ENCODE data around the gene DDAH1.

DDAH1 gene

GRCh38 chr1:85396194-85396593 is 68.8 kb downstream of the DDAH1 start:
- H3K36me3 ChIP-seq (ENCODE audit: insufficient read depth, low read length), result no peaks in the 10 kb centered on the region
- peaks cover 42% of the 10 kb centered on the region for H3K4me1 ChIP-seq (ENCODE audit: control insufficient read depth, insufficient read depth, low read length, unreplicated experiment)
- H3K4me3 ChIP-seq (ENCODE audit: low read depth, low read length), result no peak overlapping the region

GRCh38 chr1:85394130-85394529 is 70.8 kb downstream of the DDAH1 start:
- Histone ChIP-seq H3K4me3 (ENCODE audit: low read depth, low read length) (no peak overlapping the region), H2AFZ (ENCODE audit: low read length, unreplicated experiment) (no peak overlapping the region), H3K27me3 (ENCODE audit: insufficient read depth, low read length) (no peaks in the 10 kb centered on the region), H3K79me2 (ENCODE audit: control insufficient read depth, insufficient read depth, low read length, unreplicated experiment) (peaks cover 41% of the 10 kb centered on the region), H3K36me3 (ENCODE audit: insufficient read depth, low read length) (no peaks in the 10 kb centered on the region), H3K27ac (ENCODE audit: low read depth, low read length) (no peak overlapping the region), H3K4me1 (ENCODE audit: control insufficient read depth, insufficient read depth, low read length, unreplicated experiment) (peaks cover 34% of the 10 kb centered on the region)

More at GRCh38 chr1:85396194-85396593, 68.8 kb downstream of the DDAH1 start:
- H3K79me2 ChIP-seq (ENCODE audit: control insufficient read depth, insufficient read depth, low read length, unreplicated experiment), result peaks cover 45% of the 10 kb centered on the region
- H2AFZ ChIP-seq (ENCODE audit: low read length, unreplicated experiment), result no peak overlapping the region
- H3K27ac ChIP-seq (ENCODE audit: low read depth, low read length), result no peak overlapping the region
- no peaks in the 10 kb centered on the region for H3K27me3 ChIP-seq (ENCODE audit: insufficient read depth, low read length)

GRCh38 chr1:85393490-85393889 is 71.5 kb downstream of the DDAH1 start:
- H3K36me3 ChIP-seq (ENCODE audit: insufficient read depth, low read length), result peaks cover 2% of the 10 kb centered on the region; the same call in 1 of the 2 replicates

GRCh38 chr1:85388416-85388815 is 76.5 kb downstream of the DDAH1 start:
- no peak overlapping the region for H3K27ac ChIP-seq (ENCODE audit: low read depth, low read length)
- no peak overlapping the region for H3K4me3 ChIP-seq (ENCODE audit: low read depth, low read length)
- peaks cover 23% of the 10 kb centered on the region for H3K79me2 ChIP-seq (ENCODE audit: control insufficient read depth, insufficient read depth, low read length, unreplicated experiment)
- H3K36me3 ChIP-seq (ENCODE audit: insufficient read depth, low read length), result peaks cover 33% of the 10 kb centered on the region
- H3K4me1 ChIP-seq (ENCODE audit: control insufficient read depth, insufficient read depth, low read length, unreplicated experiment), result no peaks in the 10 kb centered on the region
- no peaks in the 10 kb centered on the region for H3K27me3 ChIP-seq (ENCODE audit: insufficient read depth, low read length)
- no peak overlapping the region for H2AFZ ChIP-seq (ENCODE audit: low read length, unreplicated experiment)

More at GRCh38 chr1:85393490-85393889, 71.5 kb downstream of the DDAH1 start:
- no peak overlapping the region for H3K4me3 ChIP-seq (ENCODE audit: low read depth, low read length)
- no peaks in the 10 kb centered on the region for H3K27me3 ChIP-seq (ENCODE audit: insufficient read depth, low read length)
- H3K79me2 ChIP-seq (ENCODE audit: control insufficient read depth, insufficient read depth, low read length, unreplicated experiment), result peaks cover 37% of the 10 kb centered on the region
- H2AFZ ChIP-seq (ENCODE audit: low read length, unreplicated experiment), result no peak overlapping the region
- peaks cover 29% of the 10 kb centered on the region for H3K4me1 ChIP-seq (ENCODE audit: control insufficient read depth, insufficient read depth, low read length, unreplicated experiment)
- H3K27ac ChIP-seq (ENCODE audit: low read depth, low read length), result no peak overlapping the region

- H2AFZ ChIP-seq (ENCODE audit: low read length, unreplicated experiment), result no peak overlapping the region
- H3K4me3 ChIP-seq (ENCODE audit: low read depth, low read length), result no peak overlapping the region
- no peaks in the 10 kb centered on the region for H3K27me3 ChIP-seq (ENCODE audit: insufficient read depth, low read length)
- H3K4me1 ChIP-seq (ENCODE audit: control insufficient read depth, insufficient read depth, low read length, unreplicated experiment), result no peaks in the 10 kb centered on the region
- H3K79me2 ChIP-seq (ENCODE audit: control insufficient read depth, insufficient read depth, low read length, unreplicated experiment), result peaks cover 23% of the 10 kb centered on the region
- peaks cover 40% of the 10 kb centered on the region for H3K36me3 ChIP-seq (ENCODE audit: insufficient read depth, low read length)
- H3K27ac ChIP-seq (ENCODE audit: low read depth, low read length), result no peak overlapping the region
Measured at GRCh38 chr1:85387781-85388180, 77.2 kb downstream of the DDAH1 start.

GRCh38 chr1:85386068-85386722 is 78.8 kb downstream of the DDAH1 start:
- Histone ChIP-seq H3K79me2 (ENCODE audit: control insufficient read depth, insufficient read depth, low read length, unreplicated experiment) (peaks cover 28% of the 10 kb centered on the region), H3K27ac (ENCODE audit: low read depth, low read length) (no peak overlapping the region), H3K4me3 (ENCODE audit: low read depth, low read length) (no peak overlapping the region), H3K4me1 (ENCODE audit: control insufficient read depth, insufficient read depth, low read length, unreplicated experiment) (no peaks in the 10 kb centered on the region), H2AFZ (ENCODE audit: low read length, unreplicated experiment) (no peak overlapping the region), H3K36me3 (ENCODE audit: insufficient read depth, low read length) (peaks cover 48% of the 10 kb centered on the region), H3K27me3 (ENCODE audit: insufficient read depth, low read length) (no peaks in the 10 kb centered on the region)

GRCh38 chr1:85379203-85380136 is 85.5 kb downstream of the DDAH1 start:
- Histone ChIP-seq H3K27me3 (ENCODE audit: insufficient read depth, low read length) (no peaks in the 10 kb centered on the region), H3K27ac (ENCODE audit: low read depth, low read length) (no peak overlapping the region), H3K4me3 (ENCODE audit: low read depth, low read length) (no peak overlapping the region), H3K36me3 (ENCODE audit: insufficient read depth, low read length) (peaks cover 21% of the 10 kb centered on the region), H2AFZ (ENCODE audit: low read length, unreplicated experiment) (no peak overlapping the region), H3K4me1 (ENCODE audit: control insufficient read depth, insufficient read depth, low read length, unreplicated experiment) (peaks cover 13% of the 10 kb centered on the region), H3K79me2 (ENCODE audit: control insufficient read depth, insufficient read depth, low read length, unreplicated experiment) (peaks cover 40% of the 10 kb centered on the region)

- H3K27me3 ChIP-seq (ENCODE audit: insufficient read depth, low read length), result no peaks in the 10 kb centered on the region
- H3K79me2 ChIP-seq (ENCODE audit: control insufficient read depth, insufficient read depth, low read length, unreplicated experiment), result peaks cover 49% of the 10 kb centered on the region
- H2AFZ ChIP-seq (ENCODE audit: low read length, unreplicated experiment), result no peak overlapping the region
- peaks cover 22% of the 10 kb centered on the region for H3K4me1 ChIP-seq (ENCODE audit: control insufficient read depth, insufficient read depth, low read length, unreplicated experiment)
- no peak overlapping the region for H3K4me3 ChIP-seq (ENCODE audit: low read depth, low read length)
- peaks cover 16% of the 10 kb centered on the region for H3K36me3 ChIP-seq (ENCODE audit: insufficient read depth, low read length)
- H3K27ac ChIP-seq (ENCODE audit: low read depth, low read length), result no peak overlapping the region
Measured at GRCh38 chr1:85378534-85378933, 86.4 kb downstream of the DDAH1 start.

GRCh38 chr1:85376356-85376755 is 88.6 kb downstream of the DDAH1 start:
- Histone ChIP-seq H3K36me3 (ENCODE audit: insufficient read depth, low read length) (no peaks in the 10 kb centered on the region), H3K27me3 (ENCODE audit: insufficient read depth, low read length) (no peaks in the 10 kb centered on the region), H2AFZ (ENCODE audit: low read length, unreplicated experiment) (no peak overlapping the region), H3K27ac (ENCODE audit: low read depth, low read length) (no peak overlapping the region), H3K4me1 (ENCODE audit: control insufficient read depth, insufficient read depth, low read length, unreplicated experiment) (peaks cover 33% of the 10 kb centered on the region), H3K79me2 (ENCODE audit: control insufficient read depth, insufficient read depth, low read length, unreplicated experiment) (peaks cover 56% of the 10 kb centered on the region), H3K4me3 (ENCODE audit: low read depth, low read length) (no peak overlapping the region)

- H3K4me1 ChIP-seq (ENCODE audit: control insufficient read depth, insufficient read depth, low read length, unreplicated experiment), result peaks cover 33% of the 10 kb centered on the region
- H3K79me2 ChIP-seq (ENCODE audit: control insufficient read depth, insufficient read depth, low read length, unreplicated experiment), result peaks cover 61% of the 10 kb centered on the region
- H3K4me3 ChIP-seq (ENCODE audit: low read depth, low read length), result no peak overlapping the region
- no peaks in the 10 kb centered on the region for H3K36me3 ChIP-seq (ENCODE audit: insufficient read depth, low read length)
- H2AFZ ChIP-seq (ENCODE audit: low read length, unreplicated experiment), result no peak overlapping the region
- no peak overlapping the region for H3K27ac ChIP-seq (ENCODE audit: low read depth, low read length)
- H3K27me3 ChIP-seq (ENCODE audit: insufficient read depth, low read length), result no peaks in the 10 kb centered on the region
Measured at GRCh38 chr1:85375493-85375892, 89.5 kb downstream of the DDAH1 start.

Measured in ACC112 (cell line).